MCF 10A (cell line): ENCODE measurements around the gene UBXN2A. TPM values are rescaled to one million over a fixed set of nuclear protein-coding genes. Genes with fewer than 3 reads are reported as not detected.
A peak's percentile ranks its signal among the peaks of the same experiment; 100 is the strongest.

Experiments used
- BruUV-seq: library from RNA; stranded (reverse); fragments of 400-500 nt; replicated peaks from 2 replicates; lab custom pipeline; 2021; lab: Mats Ljungman, UMichigan
- CTCF ChIA-PET: fragments of 300-600 bp; sonication (Branson Sonifier 250); formaldehyde crosslinking; extraction: SDS; loops from one replicate; lab custom pipeline; 2021; ENCODE audit warnings: antibody characterized with exemption, inconsistent platforms; lab: Yijun Ruan, JAX
- POLR2A ChIA-PET: fragments of 300-600, 350-650 bp; sonication (Branson Sonifier 250); formaldehyde crosslinking; extraction: SDS; loops from one replicate; lab custom pipeline; 2020; ENCODE audit warnings: antibody characterized with exemption, inconsistent platforms; lab: Yijun Ruan, JAX
- DNase-seq: peaks from one replicate; pipeline ENCODE4 v3.0.0-alpha.2; 2018; ENCODE audit not compliant: unreplicated experiment
- H3K27ac Mint-ChIP-seq: one replicate; pipeline ENCODE4 v1.8.0; 2022; ENCODE audit warnings: mild to moderate bottlenecking, low read depth, mixed read lengths; ENCODE audit not compliant: unreplicated experiment
- H3K27me3 Mint-ChIP-seq: one replicate; pipeline ENCODE4 v1.8.0; 2022; ENCODE audit warnings: mixed read lengths; ENCODE audit not compliant: insufficient read depth, unreplicated experiment
- H3K36me3 Mint-ChIP-seq: one replicate; pipeline ENCODE4 v1.8.0; 2022; ENCODE audit warnings: mild to moderate bottlenecking, moderate library complexity, mixed read lengths; ENCODE audit not compliant: insufficient read depth, unreplicated experiment
- H3K4me1 Mint-ChIP-seq: one replicate; pipeline ENCODE4 v1.8.0; 2022; ENCODE audit warnings: mixed read lengths; ENCODE audit not compliant: insufficient read depth, unreplicated experiment
- H3K4me3 Mint-ChIP-seq: one replicate; pipeline ENCODE4 v1.8.0; 2022; ENCODE audit warnings: mild to moderate bottlenecking, moderate library complexity, mixed read lengths; ENCODE audit not compliant: unreplicated experiment
- H3K9me3 Mint-ChIP-seq: one replicate; pipeline ENCODE4 v1.8.0; 2022; ENCODE audit warnings: mixed read lengths; ENCODE audit not compliant: unreplicated experiment
- CTCF ChIP-seq: fragments of 200-600 bp; IDR thresholded peaks from one replicate; pipeline ENCODE4 v1.8.0; 2022; ENCODE audit warnings: antibody characterized with exemption, mild to moderate bottlenecking; ENCODE audit not compliant: unreplicated experiment
- intact Hi-C: fragments of 100-400 bp; cut with micrococcal nuclease; formaldehyde crosslinking; loops from 2 replicates; pipeline ENCODE4 v1.14.1; 2022
- total RNA-seq: library from RNA; stranded (reverse); gene quantifications from 2 replicates; pipeline ENCODE4 v1.2.3, GENCODE V29; 2022

UBXN2A gene
- total RNA-seq, 1 experiment from 2014 or later, result 13.0 TPM

DNA sequence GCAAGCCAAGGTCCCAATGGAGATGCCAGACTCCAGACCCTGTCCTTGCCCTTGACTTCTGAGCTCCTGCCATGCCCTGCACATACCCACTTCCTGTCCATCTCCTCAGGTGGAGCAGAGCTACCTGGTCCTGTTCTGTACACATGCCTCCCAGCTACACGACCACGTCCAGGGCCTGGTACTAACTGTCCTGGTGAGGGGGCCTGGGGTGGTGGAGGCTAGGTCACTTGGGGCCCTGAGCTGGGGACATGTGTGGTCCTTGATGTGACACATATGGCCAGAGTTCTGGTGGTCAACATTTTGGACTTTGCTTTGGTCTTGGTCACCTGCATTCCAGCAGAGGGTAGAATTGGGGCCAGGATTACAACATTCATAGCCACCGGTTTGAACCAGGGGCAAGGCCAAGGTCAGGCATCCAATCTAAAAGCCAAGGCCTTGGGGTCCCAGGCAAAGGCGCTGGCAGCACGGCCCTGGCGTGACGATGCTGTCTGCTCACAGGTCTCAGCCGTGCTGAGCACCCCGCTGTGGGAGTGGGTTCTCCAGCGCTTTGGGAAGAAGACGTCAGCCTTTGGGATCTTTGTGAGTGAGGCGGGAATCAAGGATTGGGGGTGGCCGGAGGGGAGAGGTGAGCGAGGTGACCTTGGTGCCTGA lies 82.2 kb downstream of the UBXN2A start:
- Mint-ChIP-seq H3K4me3 (no peak overlapping the region), H3K27me3 (no peaks in the 10 kb centered on the region), H3K4me1 (peaks cover 12% of the 10 kb centered on the region), H3K36me3 (no peaks in the 10 kb centered on the region), H3K27ac (no peak overlapping the region), H3K9me3 (no peaks in the 10 kb centered on the region)
- no peak for DNase-seq
- BruUV-seq, result no TSS peak
- POLR2A ChIA-PET, result interaction anchor here (0.7 to 2.2 kb wide), 2 partner anchors 61 to 122 kb away, joined by 3 to 6 read pairs; partner anchors contain the start of gene TP53I3
- intact Hi-C loops, result no loop called here
- TF ChIP-seq CTCF, result no peak
- CTCF ChIA-PET, result no interaction called here

- DNase-seq, result no peak
- no TSS peak for BruUV-seq
- Mint-ChIP-seq H3K9me3 (no peaks in the 10 kb centered on the region), H3K27ac (no peak overlapping the region), H3K4me3 (no peak overlapping the region), H3K36me3 (no peaks in the 10 kb centered on the region), H3K4me1 (peaks cover 8% of the 10 kb centered on the region), H3K27me3 (no peaks in the 10 kb centered on the region)
- intact Hi-C loops, result no loop called here
- no peak for TF ChIP-seq CTCF
- CTCF ChIA-PET, result interaction anchor here (0.6 to 0.7 kb wide), 2 partner anchors 10 to 160 kb away, joined by 3 read pairs; no protein-coding TSS in a partner anchor
- POLR2A ChIA-PET, result no interaction called here
Observed at GRCh38 chr2:24022975-24023575, 82.8 kb downstream of the UBXN2A start.

- BruUV-seq, result no TSS peak
- H3K9me3 Mint-ChIP-seq, result no peaks in the 10 kb centered on the region
- intact Hi-C loops, result no loop called here
- POLR2A ChIA-PET, result no interaction called here
- H3K36me3 Mint-ChIP-seq, result no peaks in the 10 kb centered on the region
- peak overlapping the region; percentile 41 for H3K27ac Mint-ChIP-seq
- H3K4me3 Mint-ChIP-seq, result no peak overlapping the region
- no peak for TF ChIP-seq CTCF
- CTCF ChIA-PET, result interaction anchor here (0.7 kb wide), 1 partner anchor 161 kb away, joined by 3 read pairs; no protein-coding TSS in a partner anchor
- H3K27me3 Mint-ChIP-seq, result no peaks in the 10 kb centered on the region
- peak; percentile 26 for DNase-seq
- H3K4me1 Mint-ChIP-seq, result peaks cover 7% of the 10 kb centered on the region
Observed at GRCh38 chr2:24024018-24024417, 83.8 kb downstream of the UBXN2A start.

DNA sequence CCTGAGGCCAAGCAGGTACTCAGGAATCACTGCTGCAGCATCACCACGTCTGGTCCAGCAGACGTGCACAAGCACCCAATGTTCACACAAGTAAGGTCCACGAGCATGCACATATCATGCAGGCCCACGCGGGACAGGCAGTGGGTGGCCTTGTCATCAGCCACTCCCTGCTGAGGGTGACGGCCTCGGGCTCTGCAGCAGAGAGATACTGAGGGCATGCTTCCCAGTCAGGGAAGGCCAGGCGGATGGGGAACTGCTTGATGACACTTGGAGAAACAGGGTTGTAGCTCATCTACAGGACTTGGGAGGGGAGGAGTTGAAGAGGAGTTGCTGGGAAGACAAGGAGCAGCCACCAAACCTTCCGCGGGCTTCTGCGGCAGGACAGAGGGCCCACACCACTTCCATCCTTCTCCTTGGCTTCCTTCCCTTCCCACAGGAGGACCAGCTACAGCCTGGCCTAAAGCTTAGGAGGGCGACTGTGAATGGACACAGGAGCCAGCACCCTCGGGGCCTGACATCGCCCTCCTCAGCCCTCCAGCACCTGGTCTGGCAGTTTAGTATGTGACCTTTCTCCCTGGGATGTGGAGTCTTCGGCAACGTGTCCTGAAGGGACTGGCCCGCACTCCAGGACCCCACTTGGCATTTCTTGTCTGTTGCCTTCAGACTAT lies 84.9 kb downstream of the UBXN2A start:
- H3K27me3 Mint-ChIP-seq, result no peaks in the 10 kb centered on the region
- no peak for DNase-seq
- H3K4me3 Mint-ChIP-seq, result no peak overlapping the region
- intact Hi-C loops, result no loop called here
- H3K9me3 Mint-ChIP-seq, result no peaks in the 10 kb centered on the region
- POLR2A ChIA-PET, result interaction anchor here (0.8 kb wide), 1 partner anchor 22 kb away, joined by 4 read pairs; the partner anchor contains the start of gene WDCP
- no peak for TF ChIP-seq CTCF
- H3K4me1 Mint-ChIP-seq, result peaks cover 7% of the 10 kb centered on the region
- CTCF ChIA-PET, result interaction anchor here (1.0 kb wide), 2 partner anchors 10 to 12 kb away, joined by 3 read pairs; no protein-coding TSS in a partner anchor
- no TSS peak for BruUV-seq
- H3K36me3 Mint-ChIP-seq, result peaks cover 6% of the 10 kb centered on the region
- peak overlapping the region; percentile 41 for H3K27ac Mint-ChIP-seq
